Measurements from ENCODE around the gene COL27A1.

The COL27A1 gene

GRCh38 chr9:114347675-114348074, 192.3 kb downstream of the COL27A1 start:
- no peak for DNase-seq

DNA sequence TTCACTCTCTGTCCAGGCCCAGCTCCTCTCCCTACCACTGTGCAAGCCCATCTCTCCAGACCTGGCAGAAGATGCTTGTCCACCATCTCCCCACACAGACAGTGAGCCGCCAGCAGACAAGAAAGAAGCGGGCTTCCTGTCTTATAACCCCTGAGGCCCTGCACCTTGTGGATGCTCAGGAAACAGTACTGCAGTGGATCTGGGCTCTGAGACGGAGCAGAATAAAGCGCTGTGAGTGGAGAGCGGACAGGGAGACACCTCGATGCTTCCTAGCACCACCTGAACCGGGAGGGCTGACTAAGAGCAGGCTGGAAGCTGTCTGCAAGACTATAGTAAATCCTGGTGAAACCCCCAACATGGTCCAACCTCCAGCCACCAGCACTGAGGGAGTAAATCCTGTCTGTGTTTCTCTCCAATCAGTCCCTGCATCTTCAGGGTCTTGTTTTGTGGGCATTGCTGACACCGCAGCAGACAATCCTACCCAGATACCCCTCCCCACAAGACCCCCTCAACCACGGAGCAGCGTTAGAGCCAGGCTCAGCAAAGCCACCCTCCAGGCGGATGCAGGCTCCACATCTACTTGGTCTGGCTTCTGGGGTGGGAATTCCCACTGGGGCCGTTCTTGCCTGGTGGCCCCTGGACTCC, 193.0 kb downstream of the COL27A1 start:
- DNase-seq, result no peak

GRCh38 chr9:114348906-114349482, 193.7 kb downstream of the COL27A1 start:
- peak; percentile 99 for DNase-seq

DNA sequence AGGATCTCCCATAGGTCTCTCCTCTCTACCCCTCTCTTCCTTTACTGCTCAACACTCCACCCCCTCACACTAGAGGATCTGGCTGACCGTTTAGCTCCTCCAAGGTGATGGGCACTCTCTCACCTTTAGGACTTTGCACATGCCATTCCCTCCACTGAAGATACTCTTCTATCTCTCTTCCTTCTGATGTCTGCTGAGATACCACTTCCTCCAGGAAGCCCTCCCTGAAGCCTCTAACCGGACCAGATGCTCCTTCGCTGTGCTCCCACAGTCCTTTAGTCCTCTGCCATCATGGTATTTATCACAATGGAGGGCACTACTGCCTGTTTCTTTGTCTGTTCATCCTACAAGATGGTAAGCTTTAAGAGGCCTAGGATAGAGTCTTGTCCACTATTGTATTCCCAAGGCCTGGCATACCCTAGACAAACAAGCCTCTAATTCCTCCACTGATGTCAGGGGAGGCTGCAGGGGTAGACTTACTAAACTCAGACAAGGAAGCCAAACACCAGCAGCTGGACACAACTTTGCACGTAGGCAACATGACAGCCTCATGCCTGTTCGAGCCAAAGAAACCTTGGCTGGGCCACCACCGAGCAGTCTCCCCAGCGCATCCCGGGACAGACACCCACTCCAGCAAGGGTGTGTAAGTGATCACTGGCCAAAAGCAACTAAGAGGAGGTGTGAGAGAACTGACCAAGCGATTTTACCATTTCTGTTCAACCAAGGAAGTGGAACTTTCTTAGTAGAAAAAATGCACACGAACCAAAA, 194.6 kb downstream of the COL27A1 start:
- no peak for DNase-seq

GRCh38 chr9:114350636-114351401, 195.5 kb downstream of the COL27A1 start:
- DNase-seq, result no peak

DNA sequence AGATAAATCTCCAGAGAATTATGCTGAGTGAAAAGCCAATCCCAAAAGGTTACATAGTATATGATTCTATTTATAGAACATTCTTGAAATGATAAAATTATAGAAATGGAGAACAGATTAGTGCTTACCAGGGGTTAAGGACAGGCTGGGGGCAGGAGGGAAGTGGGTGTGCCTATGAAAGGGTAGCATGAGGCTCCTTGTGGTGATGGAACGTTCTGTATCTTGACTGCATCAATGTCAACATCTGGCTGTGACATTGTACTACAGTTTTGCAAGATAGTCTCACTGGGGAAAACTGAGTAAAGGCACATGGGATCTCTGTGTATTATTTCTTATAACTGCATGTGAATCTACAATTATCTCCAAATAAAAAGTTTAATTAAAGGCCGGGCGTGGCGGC, 196.6 kb downstream of the COL27A1 start:
- no peak for DNase-seq

- no peak for DNase-seq
Measured at GRCh38 chr9:114355821-114356220, 200.5 kb downstream of the COL27A1 start.

- DNase-seq, result no peak
Measured at GRCh38 chr9:114356792-114357191, 201.5 kb downstream of the COL27A1 start.

- DNase-seq, result no peak
Measured at GRCh38 chr9:114357360-114357759, 202.0 kb downstream of the COL27A1 start.

DNA sequence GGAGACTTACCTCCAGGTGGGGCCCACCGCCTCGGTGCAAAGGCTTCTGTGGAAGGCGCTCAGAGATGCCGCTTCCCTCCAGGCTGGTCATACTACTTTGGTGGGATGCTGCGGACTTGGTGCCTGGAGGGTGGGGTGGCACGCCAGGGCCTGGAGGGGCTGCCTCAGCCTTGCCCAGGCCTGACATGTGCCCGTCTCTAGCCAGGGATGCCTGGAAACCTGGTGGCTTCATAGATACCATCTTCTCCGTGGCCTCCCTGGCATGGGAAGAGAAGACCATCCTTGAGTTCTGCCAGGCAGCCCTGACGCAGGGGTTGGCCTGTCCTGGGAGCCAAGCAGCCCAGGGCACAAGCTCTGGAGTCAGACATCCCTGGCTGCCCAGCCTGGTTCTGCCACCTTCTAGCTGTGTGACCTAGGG, 202.6 kb downstream of the COL27A1 start:
- DNase-seq, result no peak

DNA sequence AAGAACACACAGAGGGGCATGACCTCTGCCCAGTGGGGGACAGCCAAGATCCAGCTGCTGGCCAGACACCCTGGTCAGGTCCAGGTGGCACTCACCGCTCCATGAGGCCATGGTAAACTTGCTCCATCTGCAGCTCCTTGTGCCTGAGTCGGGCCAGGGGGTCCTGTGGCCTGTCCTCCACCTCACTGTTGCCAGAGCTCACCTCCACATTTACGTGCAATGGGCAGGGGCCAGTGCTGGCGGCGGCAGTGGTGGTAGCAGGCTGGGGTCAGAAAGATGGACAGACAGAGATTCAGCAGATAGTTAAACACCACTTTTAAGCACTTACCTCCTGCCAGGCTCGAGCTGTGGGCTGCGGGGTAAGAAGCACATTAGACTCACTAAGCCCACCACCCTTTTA, 204.5 kb downstream of the COL27A1 start:
- no peak for DNase-seq

GRCh38 chr9:114361542-114361941, 206.2 kb downstream of the COL27A1 start:
- DNase-seq, result no peak
